Measurements from ENCODE around the gene IQCM.
"Not testable (repeated sequence)": the region's sequence is repeated elsewhere in the genome, so short reads cannot be mapped to it uniquely, and the experiment has no call there.

Gene IQCM

GRCh38 chr4:149589826-149590225 lies 225.8 kb downstream of the IQCM start:
- no peak for DNase-seq (ENCODE audit: low read depth in 1 of 2, low spot score in 1 of 2)

GRCh38 chr4:149584722-149585121 lies 230.9 kb downstream of the IQCM start:
- DNase-seq (ENCODE audit: low read depth in 1 of 2, low spot score in 1 of 2), result no peak

GRCh38 chr4:149574971-149575370 lies 240.7 kb downstream of the IQCM start:
- DNase-seq (ENCODE audit: low read depth in 1 of 2, low spot score in 1 of 2), result no peak

- DNase-seq (ENCODE audit: low read depth in 1 of 2, low spot score in 1 of 2), result no peak
Measured at GRCh38 chr4:149572716-149573115, 242.9 kb downstream of the IQCM start.

GRCh38 chr4:149555799-149556198 lies 259.8 kb downstream of the IQCM start:
- DNase-seq (ENCODE audit: low read depth in 1 of 2, low spot score in 1 of 2), result no peak

GRCh38 chr4:149555146-149555545 lies 260.5 kb downstream of the IQCM start:
- DNase-seq (ENCODE audit: low read depth in 1 of 2, low spot score in 1 of 2), result no peak

- DNase-seq (ENCODE audit: low read depth in 1 of 2, low spot score in 1 of 2), result no peak
Measured at GRCh38 chr4:149553959-149554520, 261.6 kb downstream of the IQCM start.

GRCh38 chr4:149552601-149553000 lies 263.0 kb downstream of the IQCM start:
- no peak for DNase-seq (ENCODE audit: low read depth in 1 of 2, low spot score in 1 of 2)

- DNase-seq (ENCODE audit: low read depth in 1 of 2, low spot score in 1 of 2), result no peak
Measured at GRCh38 chr4:149549911-149550310, 265.7 kb downstream of the IQCM start.

- DNase-seq (ENCODE audit: low read depth in 1 of 2, low spot score in 1 of 2), result no peak
Measured at GRCh38 chr4:149534779-149535178, 280.9 kb downstream of the IQCM start.

GRCh38 chr4:149531861-149532260 lies 283.8 kb downstream of the IQCM start:
- DNase-seq (ENCODE audit: low read depth in 1 of 2, low spot score in 1 of 2), result no peak

- DNase-seq (ENCODE audit: low read depth in 1 of 2, low spot score in 1 of 2), result no peak
Measured at GRCh38 chr4:149523039-149523438, 292.6 kb downstream of the IQCM start.

GRCh38 chr4:149521611-149522425 lies 293.8 kb downstream of the IQCM start:
- no peak for DNase-seq (ENCODE audit: low read depth in 1 of 2, low spot score in 1 of 2)

GRCh38 chr4:149518471-149518870 lies 297.2 kb downstream of the IQCM start:
- no peak for DNase-seq (ENCODE audit: low read depth in 1 of 2, low spot score in 1 of 2)

GRCh38 chr4:149513081-149513480 lies 302.6 kb downstream of the IQCM start:
- no peak for DNase-seq (ENCODE audit: low read depth in 1 of 2, low spot score in 1 of 2)

GRCh38 chr4:149512501-149512900 lies 303.1 kb downstream of the IQCM start:
- DNase-seq (ENCODE audit: low read depth in 1 of 2, low spot score in 1 of 2), result no peak

- DNase-seq (ENCODE audit: low read depth in 1 of 2, low spot score in 1 of 2), result no peak
Measured at GRCh38 chr4:149511558-149512298, 303.9 kb downstream of the IQCM start.

GRCh38 chr4:149507309-149507708 lies 308.3 kb downstream of the IQCM start:
- DNase-seq (ENCODE audit: low read depth in 1 of 2, low spot score in 1 of 2), result not testable (repeated sequence)

- DNase-seq (ENCODE audit: low read depth in 1 of 2, low spot score in 1 of 2), result no peak
Measured at GRCh38 chr4:149500806-149501205, 314.8 kb downstream of the IQCM start.

GRCh38 chr4:149499726-149500125 lies 315.9 kb downstream of the IQCM start:
- DNase-seq (ENCODE audit: low read depth in 1 of 2, low spot score in 1 of 2), result no peak

GRCh38 chr4:149498246-149498645 lies 317.4 kb downstream of the IQCM start:
- no peak for DNase-seq (ENCODE audit: low read depth in 1 of 2, low spot score in 1 of 2)

- DNase-seq (ENCODE audit: low read depth in 1 of 2, low spot score in 1 of 2), result no peak
Measured at GRCh38 chr4:149493492-149493891, 322.2 kb downstream of the IQCM start.

All from activated T-helper 1 cell treated with anti-CD3 and anti-CD28 coated beads, Interleukin-2, amount 50 U/mL, for 16 hours (primary cell).